HG03575 (cell line): ENCODE data around the gene WDR75.

Source experiments
- ATAC-seq: cut with Tn5 transposase; IDR thresholded peaks from one replicate; pipeline ENCODE4 v1.9.1; 2021; ENCODE audit not compliant: unreplicated experiment, insufficient number of reproducible peaks, low FRiP score; ENCODE audit errors: extremely low read depth

WDR75 gene

GRCh38 chr2:189486237-189486770 is 45.0 kb downstream of the WDR75 start:
- no peak for ATAC-seq

GRCh38 chr2:189487283-189488007 is 46.2 kb downstream of the WDR75 start:
- no peak for ATAC-seq

- ATAC-seq, result no peak
These were observed 46.7 kb downstream of the WDR75 start for GRCh38 chr2:189488008-189488310.

- no peak for ATAC-seq
These were observed 51.2 kb downstream of the WDR75 start for GRCh38 chr2:189492451-189492850.

- ATAC-seq, result no peak
These were observed 56.9 kb downstream of the WDR75 start for GRCh38 chr2:189498205-189498604.

- ATAC-seq, result no peak
These were observed 57.9 kb downstream of the WDR75 start for GRCh38 chr2:189499137-189499536.

GRCh38 chr2:189500456-189501160 is 59.3 kb downstream of the WDR75 start:
- no peak for ATAC-seq

- ATAC-seq, result no peak
These were observed 60.2 kb downstream of the WDR75 start for GRCh38 chr2:189501487-189501886.

GRCh38 chr2:189502714-189503113 is 61.4 kb downstream of the WDR75 start:
- no peak for ATAC-seq

GRCh38 chr2:189504238-189504637 is 63.0 kb downstream of the WDR75 start:
- ATAC-seq, result no peak

- no peak for ATAC-seq
These were observed 64.2 kb downstream of the WDR75 start for GRCh38 chr2:189505492-189505891.

GRCh38 chr2:189506514-189506976 is 65.3 kb downstream of the WDR75 start:
- no peak for ATAC-seq

- no peak for ATAC-seq
These were observed 70.1 kb downstream of the WDR75 start for GRCh38 chr2:189511210-189511959.

- no peak for ATAC-seq
These were observed 70.7 kb downstream of the WDR75 start for GRCh38 chr2:189511960-189512319.

GRCh38 chr2:189512879-189513278 is 71.6 kb downstream of the WDR75 start:
- no peak for ATAC-seq

GRCh38 chr2:189514104-189514503 is 72.8 kb downstream of the WDR75 start:
- ATAC-seq, result no peak

- ATAC-seq, result no peak
These were observed 74.0 kb downstream of the WDR75 start for GRCh38 chr2:189515264-189515663.

- no peak for ATAC-seq
These were observed 75.3 kb downstream of the WDR75 start for GRCh38 chr2:189516546-189516945.

- ATAC-seq, result no peak
These were observed 76.7 kb downstream of the WDR75 start for GRCh38 chr2:189517847-189518535.
